Stimulated activated CD4-positive, alpha-beta T cell treated with anti-CD3 and anti-CD28 coated beads, Interleukin-2, amount 100 ng/mL, for 24 hours (primary cell): ENCODE measurements around the gene PPP1R3C.

ENCODE experiments used
- DNase-seq, 2 donors: peaks; one replicate each; pipeline ENCODE4 v3.0.0-alpha.2; 2020

PPP1R3C gene

DNA sequence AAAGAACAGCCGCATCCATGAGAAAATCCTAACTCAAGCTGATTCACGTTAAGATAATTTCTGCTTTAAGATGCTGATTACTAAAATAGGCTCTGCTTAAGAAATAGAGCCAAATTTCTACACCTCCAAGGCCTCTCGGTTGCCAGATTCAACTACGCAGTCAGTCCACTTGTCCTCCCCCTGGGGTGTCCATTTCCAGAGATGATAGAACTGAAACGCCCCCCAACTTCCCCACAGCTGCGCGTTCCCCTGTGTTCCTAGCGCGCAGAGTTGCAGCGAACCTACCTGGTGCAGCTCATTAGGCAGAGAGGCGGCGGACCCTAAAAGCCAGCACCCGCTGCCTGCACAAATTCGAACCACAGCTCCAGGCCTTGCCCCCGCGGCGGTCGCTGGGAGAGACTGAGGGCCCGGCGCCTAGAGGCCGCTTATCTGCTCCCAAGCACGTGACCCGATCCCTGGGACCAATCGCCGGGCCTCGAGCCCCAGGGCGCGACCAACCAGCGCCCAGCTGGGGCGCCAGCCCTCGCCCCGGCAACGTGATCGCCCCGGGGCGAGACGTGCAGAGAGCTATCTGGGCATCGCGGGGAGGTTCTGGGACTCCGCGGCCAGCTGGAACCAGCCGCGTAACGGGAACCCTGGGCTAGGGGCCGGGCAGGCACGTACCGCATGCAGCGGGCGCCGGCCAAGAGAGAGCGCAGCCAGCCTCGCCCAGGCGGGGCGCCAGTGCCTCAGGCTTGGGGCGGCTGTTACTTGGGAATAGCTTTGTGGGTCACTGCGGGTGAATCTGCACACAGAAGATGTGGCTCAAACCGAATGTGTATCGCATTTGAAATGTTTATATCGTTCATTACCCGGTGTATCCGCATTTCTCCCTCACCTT, at the start of gene PPP1R3C:
Gene PPP1R3C, minus strand, starts transcription at position 401 of the 880 bp plus-strand sequence. Its CDS starts 102 bp downstream, at position 299.
- DNase-seq: peak; percentile 35 to 71

DNA sequence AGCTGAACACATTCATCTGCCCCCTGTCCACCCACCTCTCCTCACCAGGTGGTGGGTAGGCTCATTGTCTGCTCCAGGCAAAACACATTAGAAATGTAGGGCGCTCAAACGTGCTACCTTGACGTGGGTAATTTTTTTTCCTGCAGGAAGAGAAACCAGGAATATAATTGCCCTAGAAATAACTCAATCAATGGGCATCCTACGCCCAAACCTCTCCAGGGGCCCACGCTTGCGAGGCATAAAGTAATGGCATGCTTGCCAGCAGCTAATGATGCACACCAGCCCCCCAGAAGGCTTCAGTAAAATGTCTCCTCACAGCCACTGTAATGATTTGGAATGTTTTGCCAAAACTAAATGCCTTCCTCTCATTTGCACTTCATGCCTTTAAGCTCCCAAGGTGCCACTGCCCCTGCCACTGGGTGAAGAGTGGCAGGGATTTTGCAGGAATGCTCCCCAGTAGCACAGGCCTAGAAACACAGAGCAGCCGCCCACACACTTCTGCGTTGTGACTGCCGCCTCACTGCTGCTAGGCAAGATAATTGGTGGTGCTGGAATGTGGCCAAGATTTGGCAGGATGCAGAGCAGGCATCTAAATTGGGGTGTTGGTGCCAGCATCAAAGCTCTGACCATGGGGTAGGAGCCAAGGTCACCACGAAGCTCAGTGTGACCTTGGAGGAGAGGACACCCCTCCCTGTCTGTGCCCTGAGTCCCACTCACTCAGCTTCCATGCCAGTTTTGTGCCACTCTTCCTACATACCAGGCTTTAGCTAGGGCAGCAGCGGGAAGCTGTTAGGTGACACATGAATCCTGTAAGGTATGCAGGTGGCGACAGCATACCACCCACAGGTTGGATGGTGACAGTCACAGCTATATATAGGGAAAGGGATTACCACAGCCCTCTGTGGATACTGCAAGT, 48.7 kb upstream of the PPP1R3C start:
- peak in 1 of 2 donors; percentile 12 for DNase-seq

DNA sequence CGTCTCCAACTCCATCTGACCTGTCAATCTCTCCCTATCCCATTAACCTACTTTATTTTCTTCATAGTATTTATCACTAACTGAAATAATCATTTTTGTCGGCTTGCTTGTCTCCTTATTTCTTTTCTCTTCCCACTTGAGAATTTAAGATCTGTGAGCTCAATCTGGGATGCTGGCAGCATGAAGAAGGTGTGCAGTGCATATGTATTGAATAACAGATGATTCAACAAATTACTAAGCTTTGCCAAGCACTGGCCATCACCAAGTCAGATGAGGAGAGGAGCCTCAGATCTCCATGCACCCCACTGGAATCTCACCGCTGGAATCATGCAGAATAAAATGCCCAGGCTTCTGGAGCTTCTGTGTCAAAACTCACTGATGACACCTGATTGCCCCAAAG, 47.6 kb upstream of the PPP1R3C start:
- no peak for DNase-seq

DNA sequence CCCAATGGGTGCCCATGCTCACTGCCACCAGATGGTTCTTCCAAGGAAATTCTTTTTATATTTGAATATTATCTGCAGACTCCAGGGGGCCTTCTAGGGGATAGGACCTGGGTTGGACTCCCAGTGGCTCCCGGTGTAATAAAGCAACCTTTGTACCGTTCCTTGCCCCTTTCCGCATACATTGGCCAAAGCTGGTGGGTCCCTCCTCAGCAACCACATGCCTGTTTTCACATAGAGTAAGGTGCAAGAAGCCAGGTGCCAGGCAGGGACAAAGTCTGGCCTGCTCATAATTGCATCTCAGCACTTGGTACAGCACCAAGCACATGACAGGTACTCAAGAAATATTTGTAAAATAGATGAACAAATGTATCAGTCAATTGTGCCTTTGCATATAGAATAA, 46.4 kb upstream of the PPP1R3C start:
- no peak for DNase-seq

DNA sequence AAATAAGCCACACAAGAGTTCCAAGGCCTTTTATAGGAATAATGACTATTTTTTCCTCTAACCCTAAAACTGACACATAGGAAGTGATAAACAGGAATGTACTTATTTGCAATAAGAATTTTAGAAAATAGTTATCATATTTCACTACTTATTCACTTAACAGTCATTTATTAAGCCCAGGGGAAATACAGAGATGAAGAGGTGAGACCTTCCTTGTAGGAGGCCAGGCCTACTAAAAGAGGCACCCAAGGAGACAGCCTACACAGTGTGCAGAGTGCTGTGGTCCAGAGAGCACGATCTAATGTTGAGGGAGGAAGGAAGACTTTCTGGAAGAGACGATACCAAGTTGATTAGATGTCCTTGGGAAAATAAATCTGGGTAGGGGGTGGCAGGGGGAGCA, 45.0 kb upstream of the PPP1R3C start:
- no peak for DNase-seq

DNA sequence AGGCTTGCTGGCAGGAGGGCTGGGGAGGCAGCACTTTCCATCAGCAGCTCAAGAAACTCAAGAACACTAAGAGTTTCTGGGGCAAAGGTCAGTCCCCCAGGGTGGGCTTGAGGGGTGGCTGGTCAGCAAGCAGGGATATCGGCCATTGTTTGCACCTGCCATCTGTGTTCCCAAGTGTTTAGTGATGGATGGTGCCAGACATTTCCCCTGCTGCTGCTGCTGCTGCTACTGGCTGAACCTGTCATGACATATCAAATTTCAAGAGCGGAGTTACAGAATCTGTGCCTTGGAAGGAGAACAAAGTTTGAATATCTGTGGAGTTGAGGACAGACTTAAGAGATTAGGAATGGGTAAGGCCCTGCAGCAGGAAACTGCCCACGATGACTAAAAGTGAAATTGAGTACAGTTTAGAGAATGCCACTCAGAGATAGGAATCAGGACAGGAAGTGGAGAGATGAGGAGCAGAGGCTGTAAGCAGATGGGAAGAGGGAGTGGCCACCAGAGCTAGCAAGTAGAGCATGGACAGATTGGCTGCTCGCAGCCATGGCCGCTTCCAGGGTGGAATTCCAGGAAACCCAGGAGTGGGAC, 39.2 kb upstream of the PPP1R3C start:
- DNase-seq: no peak

DNA sequence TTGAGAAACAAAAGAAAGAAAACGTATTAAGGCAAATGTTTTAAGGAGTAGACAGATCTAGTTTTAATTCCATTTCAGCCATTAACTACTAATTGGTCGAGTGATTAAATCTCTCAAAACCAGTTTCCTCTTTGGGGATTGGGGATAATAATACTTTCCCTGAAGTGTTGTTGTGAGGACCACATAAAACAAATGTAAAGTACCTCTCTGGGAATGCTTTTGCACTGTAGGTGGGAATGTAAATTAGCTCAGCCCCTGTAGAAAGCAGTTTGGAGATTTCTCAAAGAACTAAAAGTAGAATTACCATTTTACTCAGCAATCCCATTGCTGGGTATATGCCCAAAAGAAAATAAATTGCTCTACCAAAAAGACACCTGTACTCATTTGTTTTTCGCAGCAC, 36.0 kb upstream of the PPP1R3C start:
- DNase-seq: no peak

DNA sequence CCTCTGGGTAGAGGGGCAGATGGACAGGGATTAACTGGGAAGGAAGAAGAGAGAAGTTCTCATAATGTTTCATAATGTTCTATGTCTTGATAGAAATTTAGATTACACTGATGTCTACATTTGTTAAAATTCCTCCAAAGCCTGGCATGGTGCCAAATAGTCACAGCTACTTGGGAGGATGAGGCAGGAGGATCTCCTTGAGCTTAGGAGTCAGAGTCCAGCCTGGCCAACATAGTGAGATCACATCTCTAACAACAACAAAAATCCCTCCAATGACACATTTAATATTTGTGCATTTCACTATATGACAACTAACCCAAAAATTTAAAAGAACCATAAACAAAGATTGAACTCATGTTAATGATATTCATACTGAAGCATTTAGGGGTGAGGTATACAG, 33.0 kb upstream of the PPP1R3C start:
- no peak for DNase-seq

DNA sequence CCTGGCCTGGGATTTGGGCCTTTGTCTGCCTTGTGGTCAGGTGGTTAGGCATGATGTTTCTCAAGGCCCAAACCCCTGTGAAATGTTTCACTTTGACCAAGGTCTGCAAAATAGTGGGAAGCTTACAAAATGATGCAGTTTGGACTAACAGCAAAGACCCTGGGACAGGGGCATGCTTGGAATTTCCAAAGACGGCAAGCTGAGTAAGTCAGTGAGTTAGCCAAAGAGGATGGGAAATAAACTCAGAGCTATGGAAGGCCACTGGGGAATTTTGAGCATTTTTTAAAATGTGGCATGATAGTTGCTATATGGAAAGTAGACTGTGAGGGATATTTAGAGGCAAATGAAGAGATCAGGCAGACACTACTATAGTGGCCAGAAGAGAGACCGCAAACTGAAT, 31.6 kb upstream of the PPP1R3C start:
- no peak for DNase-seq

DNA sequence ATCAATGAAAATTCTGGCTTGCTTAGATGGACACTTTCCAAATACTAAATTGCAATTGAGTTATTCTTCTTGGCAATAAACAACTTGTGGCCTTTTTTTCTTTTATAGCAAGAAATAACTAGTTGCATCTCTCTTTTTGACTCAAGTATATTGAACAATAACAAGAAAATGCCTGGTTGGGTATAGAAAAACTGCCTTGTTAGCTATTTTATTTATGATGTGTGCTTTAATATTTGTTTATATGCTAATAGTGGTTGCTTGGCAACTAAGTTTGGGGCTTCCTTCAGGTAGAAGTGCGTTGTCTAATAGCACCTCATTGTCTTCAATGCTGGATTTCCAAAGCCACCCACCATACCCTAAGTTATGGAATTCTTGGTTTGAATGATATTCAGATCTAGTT, 30.1 kb upstream of the PPP1R3C start:
- DNase-seq: no peak

DNA sequence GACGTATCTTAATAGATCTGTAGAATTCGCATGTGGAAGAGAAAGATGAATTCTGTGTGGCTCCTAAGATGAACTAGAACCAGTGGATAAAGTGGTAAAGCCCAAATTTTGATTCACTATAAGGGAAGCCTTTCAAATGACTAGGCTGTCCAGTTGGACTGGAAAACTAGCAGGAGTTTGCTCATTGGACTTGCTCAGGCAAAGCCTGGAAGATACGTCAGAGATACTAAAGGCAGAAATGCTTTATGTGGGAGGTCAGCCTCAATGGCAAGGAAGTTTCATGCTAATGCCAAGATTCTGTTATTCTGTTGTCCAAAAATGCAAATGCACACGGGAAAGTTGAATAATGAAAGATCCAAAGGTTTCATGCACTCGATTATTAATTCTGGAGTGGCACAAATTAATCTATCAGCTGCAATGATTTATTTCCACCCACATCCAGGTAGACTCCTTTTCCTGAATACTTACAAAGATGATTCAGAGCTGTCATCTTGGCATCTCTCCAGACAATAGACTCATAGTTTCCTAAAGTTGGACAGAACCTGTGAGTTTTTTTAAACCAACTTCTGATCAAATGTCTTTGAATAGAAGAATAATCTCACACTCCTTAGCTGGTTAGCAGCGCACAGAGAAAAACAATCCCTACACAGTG, 20.5 kb upstream of the PPP1R3C start:
- DNase-seq: no peak

DNA sequence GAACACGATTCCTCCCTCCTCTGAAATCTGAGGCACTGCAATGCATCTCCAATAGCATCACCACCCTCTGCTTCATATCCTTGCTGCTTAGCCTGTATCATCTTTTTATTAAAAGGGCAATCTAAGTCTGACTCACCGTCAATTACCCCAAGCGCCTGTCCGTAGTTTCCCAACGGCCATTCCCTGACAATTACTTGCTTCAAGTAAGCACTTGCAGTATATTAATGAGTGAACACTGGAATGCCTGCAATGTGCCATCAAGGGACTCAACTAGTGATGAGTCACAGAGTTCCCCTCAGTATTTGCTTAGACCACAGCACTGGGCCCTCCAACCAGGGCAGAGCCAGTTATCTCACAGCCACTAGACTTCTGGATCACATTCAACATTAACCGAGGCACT, 19.5 kb upstream of the PPP1R3C start:
- no peak for DNase-seq

DNA sequence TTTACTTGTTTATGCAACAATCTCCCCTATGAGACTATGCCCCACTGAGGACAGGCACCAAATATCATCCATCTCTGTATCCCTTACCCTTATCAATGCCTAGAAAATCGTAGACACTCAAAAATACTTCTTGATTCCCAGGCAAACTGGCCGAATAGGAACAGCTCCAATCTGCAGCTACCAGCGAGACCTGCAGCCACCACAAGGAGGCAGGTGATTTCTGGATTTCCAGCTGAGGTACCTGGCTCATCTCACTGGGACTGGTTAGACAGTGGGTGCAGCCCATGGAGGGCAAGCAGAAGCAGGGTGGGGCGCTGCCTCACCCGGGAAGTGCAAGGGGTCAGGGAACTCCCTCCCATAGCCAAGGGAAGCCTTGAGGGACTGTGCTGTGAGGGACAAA, 10.8 kb upstream of the PPP1R3C start:
- no peak for DNase-seq

DNA sequence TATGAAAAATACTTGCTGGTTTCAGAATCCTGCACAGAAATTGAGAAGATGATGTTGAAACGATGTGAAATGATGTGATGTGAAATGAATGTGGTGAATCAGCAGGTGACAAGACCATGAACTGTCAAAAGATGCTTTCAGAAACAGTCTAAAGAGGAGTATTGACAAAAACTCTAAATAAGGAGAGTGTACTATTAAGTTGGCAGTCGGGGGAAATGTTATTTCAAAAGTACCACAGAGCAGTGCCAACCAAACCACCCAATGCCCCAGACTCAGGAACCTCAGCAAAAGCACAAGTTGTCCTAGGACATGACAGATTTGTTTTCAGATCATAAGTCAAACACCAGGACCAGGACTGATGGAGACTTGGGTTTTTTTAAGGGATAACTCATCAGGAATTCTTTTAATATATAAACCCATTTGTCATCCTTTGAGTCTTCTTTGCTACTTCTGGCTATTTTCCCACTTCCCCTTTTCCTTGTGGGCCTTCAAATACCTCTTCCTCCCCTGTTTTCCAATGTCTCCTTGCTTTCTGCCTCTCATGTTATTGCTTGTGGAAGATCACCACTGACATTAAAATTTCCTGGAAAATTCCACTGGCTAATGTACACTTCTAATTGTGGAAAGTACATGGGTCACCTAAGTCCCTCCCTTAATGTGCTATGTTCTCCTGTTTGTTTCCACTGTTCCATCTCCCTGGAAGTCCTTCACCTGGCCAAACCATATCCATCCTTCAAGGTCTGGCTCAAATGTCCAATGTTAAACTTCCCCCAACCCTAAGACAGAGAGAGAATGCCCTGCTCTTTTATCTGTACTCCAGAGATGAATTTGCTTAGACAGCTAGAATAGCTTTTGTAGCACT, 10.2 kb upstream of the PPP1R3C start:
- DNase-seq: no peak

DNA sequence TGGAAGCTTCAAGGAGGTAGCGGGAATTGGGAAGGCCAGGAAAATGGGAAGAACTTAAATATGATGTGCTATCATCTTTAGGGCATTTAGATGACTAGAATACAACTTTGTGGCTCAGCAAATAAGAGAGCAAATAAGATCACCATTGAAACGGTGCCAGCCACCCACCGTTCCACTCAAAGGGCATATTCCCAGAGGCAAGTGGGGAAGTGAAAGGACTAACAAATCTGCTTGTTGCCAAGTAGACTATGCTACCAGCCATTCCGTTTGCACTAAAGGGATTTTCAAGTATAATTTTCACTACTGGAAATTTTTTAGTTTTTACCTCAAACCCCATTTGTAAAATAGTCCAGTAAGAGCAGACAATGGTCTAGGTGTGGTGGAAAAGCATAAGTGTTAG, 4.0 kb upstream of the PPP1R3C start:
- DNase-seq: no peak

DNA sequence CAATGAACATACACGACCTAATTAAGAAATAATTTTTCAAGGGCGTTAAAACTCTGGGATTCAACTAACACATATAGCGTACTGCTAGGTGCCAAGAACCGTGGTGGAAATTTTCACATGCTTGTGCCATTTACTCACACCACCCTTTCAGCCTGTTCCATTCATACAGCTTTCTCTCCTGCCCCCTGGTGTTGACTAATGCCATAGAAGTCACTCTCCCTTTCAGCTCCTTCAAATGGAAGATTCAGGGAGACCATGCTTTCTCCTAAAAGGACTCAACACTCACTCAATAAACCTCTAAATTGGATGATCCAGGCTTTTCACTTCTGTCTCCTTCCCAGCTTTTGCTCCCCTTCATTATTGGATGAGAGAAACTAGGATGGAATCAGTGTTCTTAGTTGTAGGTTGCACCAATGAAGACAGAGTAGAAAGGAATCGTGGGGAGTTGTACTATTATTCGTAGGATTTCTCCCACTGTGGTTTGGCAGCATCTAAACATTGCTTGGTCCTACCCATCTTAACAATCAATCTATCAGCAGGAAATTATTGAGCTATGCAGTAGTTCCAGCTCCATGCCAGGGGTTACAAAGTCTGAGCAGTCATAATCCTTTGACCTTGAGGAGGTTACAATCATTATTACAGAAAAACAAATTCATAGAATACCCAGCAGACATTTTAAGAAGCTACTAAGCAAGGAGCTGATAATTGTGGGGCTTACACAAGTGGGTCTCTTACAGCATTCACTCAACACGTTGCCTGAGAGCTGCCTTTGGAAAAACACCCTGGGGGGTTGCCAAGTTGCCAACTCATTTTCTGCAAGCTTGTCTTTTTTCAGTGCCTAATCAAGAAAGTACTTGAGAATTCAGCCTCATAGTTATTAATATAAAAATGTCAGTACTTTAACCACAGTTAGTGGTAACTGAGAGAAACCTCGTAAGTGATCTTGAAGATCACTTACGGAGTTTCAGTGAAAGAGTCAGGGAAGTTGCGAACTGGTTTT, 2.8 kb upstream of the PPP1R3C start:
- peak; percentile 26 to 57 for DNase-seq

DNA sequence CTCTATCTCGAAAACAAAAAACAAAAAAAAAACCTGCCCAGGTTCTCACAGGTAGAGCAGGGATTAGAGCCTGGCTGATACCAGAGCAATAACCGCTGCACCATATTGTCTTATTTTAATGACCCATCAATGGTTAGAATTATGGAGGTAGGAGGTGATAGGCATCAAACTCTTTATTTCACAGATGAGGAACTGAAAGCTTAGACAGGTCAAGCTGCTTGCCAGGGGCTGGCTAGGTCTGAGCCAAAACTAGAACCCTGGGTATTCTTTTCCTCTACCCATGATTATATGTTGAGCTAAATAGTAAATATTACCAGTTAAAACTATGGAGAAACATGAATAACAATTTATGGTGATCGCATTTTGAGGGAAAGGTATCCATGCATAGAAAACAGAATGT, 2.0 kb upstream of the PPP1R3C start:
- DNase-seq: no peak

DNA sequence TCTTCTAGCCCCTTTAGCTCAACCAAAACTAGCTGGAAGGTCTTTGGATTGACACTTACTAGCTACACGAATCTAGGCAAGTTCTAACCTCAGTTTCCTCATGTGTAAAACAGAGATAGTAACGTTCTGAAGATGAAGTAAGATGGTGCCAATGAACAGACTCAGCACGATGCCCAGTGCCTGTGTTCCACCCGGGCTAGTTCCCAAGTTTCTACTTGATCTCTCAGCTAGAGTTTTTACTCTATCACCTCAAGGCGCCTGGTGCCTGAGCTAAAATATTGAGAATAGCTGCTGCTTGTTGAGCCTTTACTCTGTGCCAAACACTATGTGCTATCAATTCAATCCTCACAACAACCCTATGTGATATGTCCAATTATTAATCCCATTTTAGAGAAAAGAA, 1.4 kb upstream of the PPP1R3C start:
- no peak for DNase-seq

DNA sequence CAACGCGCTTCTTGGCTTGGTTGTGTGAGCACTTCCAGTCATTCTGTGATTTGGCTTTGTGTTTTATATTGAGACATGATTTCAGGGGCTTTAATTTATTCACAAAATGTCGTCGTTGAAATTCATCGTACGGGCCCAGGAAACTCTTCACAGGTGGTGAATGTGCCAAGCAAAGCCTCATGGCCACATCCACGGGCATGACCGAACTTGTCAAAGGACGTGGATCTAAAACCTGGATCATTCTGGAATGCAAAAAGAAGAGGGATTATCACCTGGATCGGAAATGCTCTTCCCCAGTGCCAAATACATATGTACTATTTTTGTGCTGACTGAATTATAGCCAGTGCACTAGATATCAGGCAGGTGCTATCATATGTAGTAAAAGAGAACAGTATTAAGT, 2.2 kb downstream of the PPP1R3C start:
- no peak for DNase-seq

DNA sequence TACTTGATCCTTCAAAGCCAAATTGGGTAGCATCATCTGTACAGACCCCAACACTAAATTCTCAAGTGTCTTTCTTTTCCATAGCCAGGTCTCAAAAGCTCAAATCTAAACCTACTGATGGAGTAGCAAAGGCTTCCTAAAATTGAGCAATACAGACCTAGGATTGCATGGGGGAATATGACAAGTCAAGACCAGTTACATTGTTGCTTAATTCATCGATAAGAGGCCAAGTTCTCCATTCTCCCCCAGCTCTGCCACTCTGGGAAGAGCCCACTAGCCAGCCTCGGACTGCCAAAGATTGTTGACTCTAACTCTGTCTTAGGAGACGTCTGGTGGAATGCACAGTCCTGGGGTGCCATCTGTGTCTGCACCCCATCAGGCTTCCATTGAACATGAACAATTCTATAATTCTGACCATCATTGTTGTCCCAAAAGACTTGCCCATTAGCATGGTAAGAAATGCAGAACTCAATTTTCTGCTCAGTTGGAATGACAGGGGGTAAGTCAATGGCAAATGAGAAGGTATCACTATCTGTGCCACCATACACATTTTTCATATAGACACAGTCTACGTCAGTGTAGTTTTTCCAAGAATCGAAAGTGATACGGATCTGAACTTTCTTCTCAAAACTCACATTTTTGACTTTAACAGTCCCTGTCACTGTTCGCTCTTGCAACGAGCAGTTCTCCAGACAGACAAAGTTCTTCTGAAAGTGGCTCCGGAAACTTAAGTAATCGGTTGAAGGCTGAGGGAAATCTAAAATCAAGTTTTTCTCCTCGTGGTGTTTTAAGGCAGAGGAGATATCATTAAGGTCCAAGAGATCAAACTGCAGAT, 2.9 kb downstream of the PPP1R3C start:
- no peak for DNase-seq
